Retinal pigment epithelial cell (primary cell): ENCODE results near the gene CAMK2N2.

Experiments used
- DNase-seq: peaks from one replicate; pipeline ENCODE4 v3.0.0-alpha.2; 2010; ENCODE audit warnings: low read depth
- H3K4me3 ChIP-seq: 2 replicates; pipeline ENCODE4 v1.5.1; 2011; ENCODE audit warnings: mild to moderate bottlenecking, low read length, control low read depth, moderate library complexity
- TF ChIP-seq, protein P1 (sequence below): conservative IDR thresholded peaks from 2 replicates; pipeline ENCODE4 v1.5.1; 2011; ENCODE audit warnings: low read depth, low read length, control low read depth, inconsistent platforms

CAMK2N2 gene

DNA sequence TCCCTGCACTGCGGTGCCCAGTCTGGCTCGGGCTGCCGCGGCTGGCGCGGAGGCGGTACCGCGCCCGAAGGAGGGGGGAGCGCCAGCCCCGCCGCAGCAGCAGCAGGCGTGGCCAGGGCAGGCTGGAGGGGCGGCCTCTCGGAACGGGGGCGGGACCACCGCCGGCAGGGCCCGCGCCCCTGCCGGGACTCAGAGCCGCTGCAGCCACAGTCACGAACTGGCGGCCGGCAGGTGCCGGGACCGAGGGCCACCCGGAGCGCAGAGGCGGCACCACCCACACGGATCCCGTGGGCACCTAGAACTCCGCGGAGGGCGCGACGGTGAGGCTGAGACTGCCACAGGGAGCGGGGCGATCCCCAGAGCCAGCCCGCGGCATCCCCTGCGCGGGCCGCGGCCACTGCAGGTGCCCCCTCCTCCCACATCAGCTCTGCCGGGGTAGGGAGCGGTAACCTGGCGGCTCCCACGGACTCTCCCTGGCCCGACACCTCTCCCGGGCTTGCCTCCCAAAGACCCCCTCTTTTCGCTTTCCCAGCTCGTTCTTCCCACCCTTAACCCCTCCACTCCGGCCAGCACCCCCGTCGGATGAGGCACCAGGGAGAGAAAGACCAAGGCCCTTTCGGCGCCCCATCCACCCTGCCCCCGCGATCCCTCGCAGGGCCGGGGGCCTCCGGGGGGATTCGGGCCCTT lies 31.8 kb downstream of the CAMK2N2 start, which contains the start of gene VWA5B2:
Gene VWA5B2, plus strand, starts transcription at position 192 of the 687 bp plus-strand sequence. CDS start 944 bp downstream, outside the sequence.
- H3K4me3 ChIP-seq: peak within 1 kb of the TSS; percentile 29
- DNase-seq: no peak

DNA sequence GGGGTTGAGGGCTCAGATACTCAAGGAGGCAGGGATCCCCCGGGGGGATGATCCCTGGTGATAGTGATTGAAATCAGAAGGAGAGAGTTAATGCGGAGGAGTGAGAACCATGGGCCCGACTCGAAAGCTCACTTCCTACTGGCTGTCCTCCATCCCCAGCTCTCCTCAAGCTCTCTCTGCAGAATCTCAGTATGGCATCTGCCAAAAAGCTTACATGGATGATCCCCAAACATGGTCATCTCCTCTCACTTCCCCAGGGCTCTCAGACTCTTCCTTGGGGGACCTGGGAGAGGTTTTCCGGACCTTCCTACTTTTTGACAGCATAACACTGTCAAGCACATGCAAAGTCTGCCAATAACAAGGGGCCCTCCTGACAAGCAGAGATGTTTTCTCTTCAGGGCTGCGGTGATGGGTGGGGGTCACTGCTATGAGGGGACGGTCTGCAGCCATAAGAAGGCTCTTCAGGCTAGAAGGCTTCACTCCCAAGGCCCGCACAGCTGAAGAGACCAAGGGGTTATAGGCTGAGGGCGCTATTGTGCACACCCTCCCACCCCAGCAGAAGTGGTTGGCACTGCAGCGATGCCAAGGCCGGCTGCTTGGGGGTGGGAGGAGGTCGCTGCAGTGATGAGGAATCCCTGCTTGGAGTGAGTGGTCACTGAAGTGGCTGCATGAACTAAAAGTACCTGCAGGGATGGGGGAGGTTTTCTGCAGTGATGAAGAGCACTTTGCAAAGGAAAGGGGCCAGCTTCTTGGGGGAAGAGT lies 32.8 kb downstream of the CAMK2N2 start:
- TF ChIP-seq, protein P1, sequence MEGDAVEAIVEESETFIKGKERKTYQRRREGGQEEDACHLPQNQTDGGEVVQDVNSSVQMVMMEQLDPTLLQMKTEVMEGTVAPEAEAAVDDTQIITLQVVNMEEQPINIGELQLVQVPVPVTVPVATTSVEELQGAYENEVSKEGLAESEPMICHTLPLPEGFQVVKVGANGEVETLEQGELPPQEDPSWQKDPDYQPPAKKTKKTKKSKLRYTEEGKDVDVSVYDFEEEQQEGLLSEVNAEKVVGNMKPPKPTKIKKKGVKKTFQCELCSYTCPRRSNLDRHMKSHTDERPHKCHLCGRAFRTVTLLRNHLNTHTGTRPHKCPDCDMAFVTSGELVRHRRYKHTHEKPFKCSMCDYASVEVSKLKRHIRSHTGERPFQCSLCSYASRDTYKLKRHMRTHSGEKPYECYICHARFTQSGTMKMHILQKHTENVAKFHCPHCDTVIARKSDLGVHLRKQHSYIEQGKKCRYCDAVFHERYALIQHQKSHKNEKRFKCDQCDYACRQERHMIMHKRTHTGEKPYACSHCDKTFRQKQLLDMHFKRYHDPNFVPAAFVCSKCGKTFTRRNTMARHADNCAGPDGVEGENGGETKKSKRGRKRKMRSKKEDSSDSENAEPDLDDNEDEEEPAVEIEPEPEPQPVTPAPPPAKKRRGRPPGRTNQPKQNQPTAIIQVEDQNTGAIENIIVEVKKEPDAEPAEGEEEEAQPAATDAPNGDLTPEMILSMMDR: no peak
- no peak for DNase-seq
- H3K4me3 ChIP-seq: no peak overlapping the region

More for the DNA sequence above, 31.8 kb downstream of the CAMK2N2 start, which contains the start of gene VWA5B2:
- TF ChIP-seq, protein P1: no peak

DNA sequence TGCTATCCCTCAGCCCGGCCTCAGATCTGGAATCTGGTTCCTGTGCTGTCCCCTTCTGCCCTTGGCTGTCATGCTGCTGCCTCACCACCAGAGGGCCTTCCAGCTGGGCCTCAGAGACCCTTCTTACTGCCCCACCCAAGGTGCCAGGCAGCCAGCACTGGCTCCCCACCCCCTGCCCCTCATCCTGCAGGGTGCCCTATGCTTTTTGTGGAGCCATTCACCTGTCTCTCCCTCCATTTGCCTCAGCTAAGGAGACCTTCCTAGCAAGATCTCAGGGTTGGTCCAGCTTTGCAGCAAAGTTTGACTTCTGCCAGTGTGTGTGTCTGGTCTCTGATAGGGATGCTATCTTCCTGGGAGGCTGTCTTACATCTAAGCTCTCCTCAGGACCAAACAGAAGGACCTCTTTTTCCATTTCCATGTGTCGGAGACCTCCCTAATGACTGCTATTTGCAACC lies 33.8 kb downstream of the CAMK2N2 start:
- H3K4me3 ChIP-seq: no peak overlapping the region
- DNase-seq: no peak
- TF ChIP-seq, protein P1: peak; percentile 92

DNA sequence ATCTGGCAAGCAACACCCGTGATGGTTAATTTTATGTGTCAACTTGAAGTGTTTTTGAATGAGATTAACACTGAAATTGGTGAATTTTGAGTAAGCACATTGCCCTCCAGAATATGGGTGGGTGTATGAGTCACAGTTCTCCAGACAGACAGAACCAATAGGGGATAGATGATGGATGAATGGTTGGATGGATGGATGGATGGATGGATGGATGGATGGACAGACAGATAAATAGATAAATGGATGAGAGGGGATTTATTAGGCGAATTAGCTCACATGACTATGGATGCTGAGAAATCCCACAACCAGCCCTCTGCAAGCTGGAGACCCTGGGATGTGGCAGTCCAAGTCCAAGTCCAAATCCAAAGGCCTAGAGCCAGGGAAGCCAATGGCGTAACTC lies 37.4 kb downstream of the CAMK2N2 start:
- DNase-seq: no peak
- no peak overlapping the region for H3K4me3 ChIP-seq
- TF ChIP-seq, protein P1: no peak

DNA sequence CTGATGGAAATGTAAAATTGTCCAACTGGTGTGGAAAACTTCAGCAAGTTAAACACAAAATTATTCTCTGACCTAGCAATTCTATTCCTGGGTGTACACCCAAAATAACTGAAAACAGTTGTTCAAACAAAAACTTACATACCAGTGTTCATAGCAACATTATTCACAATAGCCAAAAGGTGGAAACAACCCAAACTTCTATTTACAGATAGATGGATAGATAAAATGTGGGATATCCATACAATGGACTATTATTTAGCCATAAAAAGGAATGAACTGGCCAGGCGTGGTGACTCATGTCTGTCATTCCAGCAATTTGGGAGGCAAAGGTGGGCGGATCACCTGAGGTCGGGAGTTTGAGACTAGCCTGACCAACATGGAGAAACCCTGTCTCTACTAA lies 38.8 kb downstream of the CAMK2N2 start:
- TF ChIP-seq, protein P1: no peak
- H3K4me3 ChIP-seq: no peak overlapping the region
- DNase-seq: no peak

DNA sequence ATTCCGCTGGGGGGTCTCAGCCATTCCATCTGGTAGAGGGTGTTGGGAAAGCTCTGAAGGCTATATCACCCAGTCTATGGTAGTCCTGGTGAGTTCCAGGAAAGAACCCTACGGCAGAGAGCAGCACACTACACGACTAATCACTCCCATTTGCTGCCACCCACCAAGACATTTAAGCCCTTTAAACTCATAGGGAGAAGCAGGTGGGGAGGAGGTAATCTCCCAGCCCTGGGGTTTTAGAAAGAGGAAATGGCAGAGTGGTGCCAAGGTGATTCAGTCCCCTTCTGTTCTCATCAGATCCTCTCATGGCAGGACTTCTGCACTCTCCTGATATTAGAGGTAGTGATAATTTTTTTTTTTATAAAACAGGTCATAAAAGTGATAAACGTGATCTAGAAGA lies 42.5 kb downstream of the CAMK2N2 start:
- TF ChIP-seq, protein P1: no peak
- H3K4me3 ChIP-seq: no peak overlapping the region
- no peak for DNase-seq
